A549 (cell line): Measurements from ENCODE around the gene HRC. TPM values are rescaled to one million over a fixed set of nuclear protein-coding genes. Genes with fewer than 3 reads are reported as not detected.

ENCODE experiments used
- ATAC-seq, 2 experiments: fragments of 200-7000 bp in 1 of 2; fragments of >200 bp in 1 of 2; cut with Nextera tagmentation in 1 of 2; cut with Tn5 transposase in 1 of 2; 3 replicates each; pipeline versions ENCODE4 v1.8.0 to v1.9.1; 2018 to 2020; ENCODE audit warnings: mild to moderate bottlenecking in 1 of 2, moderate library complexity in 1 of 2
- CTCF ChIA-PET: fragments of 300-600 bp; sonication (Branson Sonifier 250); formaldehyde crosslinking; extraction: SDS; loops from one replicate; lab custom pipeline; 2021; ENCODE audit warnings: antibody characterized with exemption, inconsistent platforms; lab: Yijun Ruan, JAX
- POLR2A ChIA-PET: fragments of 350-600 bp; formaldehyde crosslinking; extraction: SDS; loops from one replicate; lab custom pipeline; 2021; ENCODE audit warnings: antibody characterized with exemption, inconsistent platforms; lab: Yijun Ruan, JAX
- DNase-seq, 2 experiments: peaks; one replicate each; pipeline versions ENCODE4 v3.0.0 to v3.0.0-alpha.2; 2011 to 2016; ENCODE audit warnings: low read depth in 1 of 2, low spot score in 1 of 2
- FAIRE-seq: peaks from 2 replicates; lab custom pipeline; 2011; peaks lifted over from hg19 to GRCh38; lab: Jason Lieb, UNC
- H3K27ac ChIP-seq, 2 experiments: fragments of >200 bp; sonication (Bioruptor Twin); formaldehyde crosslinking; 3 replicates each; pipeline ENCODE4 v1.5.1; 2016 to 2017
- H3K4me1 ChIP-seq: fragments of >200 bp; sonication (Bioruptor Twin); formaldehyde crosslinking; 3 replicates; pipeline ENCODE4 v1.6.1; 2016
- H3K4me2 ChIP-seq: fragments of >200 bp; sonication (Bioruptor Twin); formaldehyde crosslinking; 3 replicates; pipeline ENCODE4 v1.6.1; 2016
- H3K4me3 ChIP-seq: fragments of >200 bp; sonication (Bioruptor Twin); formaldehyde crosslinking; 3 replicates; pipeline ENCODE4 v1.5.1; 2016
- H3K9me3 ChIP-seq: fragments of >200 bp; sonication (Bioruptor Twin); formaldehyde crosslinking; 3 replicates; pipeline ENCODE4 v1.6.1; 2016
- BHLHE40 ChIP-seq: IDR thresholded peaks from 2 replicates; pipeline ENCODE4 v1.6.1; 2012; ENCODE audit warnings: low read depth, low read length, inconsistent platforms
- CBX8 ChIP-seq: fragments of 200-600 bp; sonication (generic); IDR thresholded peaks from 2 replicates; pipeline ENCODE4 v1.6.1; 2016
- CHD2 ChIP-seq: fragments of 150-350 bp; IDR thresholded peaks from 2 replicates; pipeline ENCODE4 v1.6.1; 2014; ENCODE audit warnings: low read length; ENCODE audit not compliant: partially characterized antibody
- EHF ChIP-seq: fragments of 250-450 bp; sonication (Bioruptor Pico); IDR thresholded peaks from 2 replicates; pipeline ENCODE4 v1.5.0; 2020; ENCODE audit warnings: mild to moderate bottlenecking
- EHMT2 ChIP-seq: fragments of 200-600 bp; sonication (generic); IDR thresholded peaks from 2 replicates; pipeline ENCODE4 v1.6.1; 2016; ENCODE audit warnings: antibody characterized with exemption, low read depth, mild to moderate bottlenecking, moderate library complexity
- ELK1 ChIP-seq: fragments of 150-350 bp; IDR thresholded peaks from 2 replicates; pipeline ENCODE4 v1.6.1; 2014; ENCODE audit warnings: low read depth, mild to moderate bottlenecking, low read length
- ESRRA ChIP-seq: fragments of 150-350 bp; IDR thresholded peaks from 2 replicates; pipeline ENCODE4 v1.6.1; 2014; ENCODE audit warnings: mild to moderate bottlenecking, low read length, borderline replicate concordance
- FOSB ChIP-seq: fragments of 250-450 bp; sonication (Bioruptor Pico); IDR thresholded peaks from 2 replicates; pipeline ENCODE4 v1.5.0; 2020; ENCODE audit warnings: mild to moderate bottlenecking, moderate library complexity
- FOSL2 ChIP-seq, 2 experiments: fragments of 450-650 bp in 1 of 2; fragments of >200 bp in 1 of 2; sonication (Bioruptor Twin) in 1 of 2; formaldehyde crosslinking; IDR thresholded peaks; 2 replicates each; pipeline versions ENCODE4 v1.5.0 to v1.6.1; 2016 to 2020; ENCODE audit warnings: mild to moderate bottlenecking in 1 of 2, moderate library complexity in 1 of 2
- HEYL ChIP-seq: fragments of 250-450 bp; sonication (Bioruptor Pico); IDR thresholded peaks from 2 replicates; pipeline ENCODE4 v1.8.0; 2021; ENCODE audit warnings: mild to moderate bottlenecking, moderate library complexity
- HOXB5 ChIP-seq: fragments of 250-450 bp; sonication (Bioruptor Pico); IDR thresholded peaks from 2 replicates; pipeline ENCODE4 v1.5.0; 2020; ENCODE audit warnings: mild to moderate bottlenecking, moderate library complexity
- NFE2L2 ChIP-seq: fragments of 150-350 bp; conservative IDR thresholded peaks from 2 replicates; pipeline ENCODE4 v1.6.1; 2014; ENCODE audit warnings: low read length
- PBX3 ChIP-seq: IDR thresholded peaks from 2 replicates; pipeline ENCODE4 v1.6.1; 2012
- POLR2AphosphoS2 ChIP-seq: conservative IDR thresholded peaks from 2 replicates; pipeline ENCODE4 v1.6.1; 2012; ENCODE audit warnings: low read length, improper control_type of control experiment, inconsistent platforms
- RFX5 ChIP-seq: fragments of 450-650 bp; IDR thresholded peaks from 2 replicates; pipeline ENCODE4 v1.7.1; 2014; ENCODE audit warnings: antibody characterized with exemption, mild to moderate bottlenecking, moderate library complexity
- RNF2 ChIP-seq: fragments of 200-600 bp; sonication (generic); IDR thresholded peaks from 2 replicates; pipeline ENCODE4 v1.6.1; 2016; ENCODE audit warnings: low read depth, mild to moderate bottlenecking, antibody characterized with exemption, moderate library complexity, borderline replicate concordance
- SREBF2 ChIP-seq: fragments of 450-650 bp; IDR thresholded peaks from 2 replicates; pipeline ENCODE4 v1.6.1; 2014; ENCODE audit warnings: mild to moderate bottlenecking, moderate library complexity
- TFCP2L1 ChIP-seq: fragments of 250-450 bp; sonication (Bioruptor Pico); IDR thresholded peaks from 2 replicates; pipeline ENCODE4 v1.5.0; 2021; ENCODE audit warnings: mild to moderate bottlenecking
- ZNF302 ChIP-seq: fragments of 250-450 bp; sonication (Bioruptor Pico); IDR thresholded peaks from 2 replicates; pipeline ENCODE4 v1.9.0; 2021; ENCODE audit warnings: inconsistent platforms, mild to moderate bottlenecking, moderate library complexity
- ZSCAN20 ChIP-seq: fragments of 250-450 bp; sonication (Bioruptor Pico); IDR thresholded peaks from 2 replicates; pipeline ENCODE4 v1.8.0; 2022; ENCODE audit warnings: mild to moderate bottlenecking, moderate library complexity
- WGBS: methylation state at CpG from one replicate; pipeline ENCODE4 v1.1.6; 2017; ENCODE audit errors: missing lambda C conversion rate; 5-methylcytosine and 5-hydroxymethylcytosine counted together
- polyA plus RNA-seq, 4 experiments: library from polyadenylated mRNA; depleted of rRNA in 3 of 4; stranded (reverse); fragments of >200 nt; fragmentation: RNase III in 1 of 4; extraction: RNeasy Plus Mini Kit Qiagen cat#74134 plus additional on column Dnase treatment in 1 of 4; gene quantifications; 2 replicates in 3 of 4; 3 replicates in 1 of 4; pipeline ENCODE4 v1.2.3, GENCODE V29; 2011 to 2017
- TF ChIP-seq, protein P1 (sequence below): fragments of 200-600 bp; sonication (generic); IDR thresholded peaks from 2 replicates; pipeline ENCODE4 v1.6.1; 2016; ENCODE audit warnings: antibody characterized with exemption, mild to moderate bottlenecking, moderate library complexity

HRC gene
- polyA plus RNA-seq, 2 of the 4 experiments (the other 2 are of a cell fraction) = 0.04 TPM

GRCh38 chr19:49140951-49141350 lies 14.2 kb downstream of the HRC start (continued):
- TF ChIP-seq EHMT2 (no peak), CBX8 (no peak), PBX3 (no peak)

DNA sequence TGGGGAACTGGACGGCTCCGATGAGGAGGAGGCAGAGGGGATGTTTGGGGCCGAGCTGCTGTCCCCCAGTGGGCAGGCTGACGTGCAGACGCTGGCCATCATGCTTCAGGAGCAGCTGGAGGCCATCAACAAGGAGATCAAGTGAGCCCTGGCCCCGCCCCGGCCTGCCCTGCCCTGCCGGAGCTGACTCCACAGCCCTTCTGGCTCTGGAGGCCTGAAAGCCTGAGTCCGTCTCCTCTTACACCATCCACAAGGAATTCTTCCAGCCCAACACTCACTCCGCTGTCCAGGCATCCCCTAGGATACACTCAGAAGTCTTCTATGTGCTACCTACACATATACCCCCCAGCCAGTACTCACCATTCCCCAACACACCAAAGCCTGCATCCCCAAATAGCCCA lies 18.4 kb downstream of the HRC start:
- ATAC-seq (no peak), DNase-seq (no peak), FAIRE-seq (no peak)
- H3K9me3 ChIP-seq = no peaks in the 10 kb centered on the region
- ChIA-PET POLR2A (no interaction called here), CTCF (interaction anchor here (1.3 to 21.0 kb wide), 6 partner anchors 9 to 137 kb away, joined by 3 to 298 read pairs (median 14); partner anchors contain the start of gene LIN7B)
- WGBS = 91% methylated on average over 10 of the region's 10 CpGs
- no peak overlapping the region for H3K4me2 ChIP-seq
- TF ChIP-seq RFX5 (no peak), PBX3 (no peak)
- no peak overlapping the region for H3K4me3 ChIP-seq
- no peaks in the 10 kb centered on the region for H3K4me1 ChIP-seq
- H3K27ac ChIP-seq = no peak overlapping the region

- ATAC-seq (no peak; a peak in 1 of 6 replicates), FAIRE-seq (no peak), DNase-seq (no peak)
- CTCF ChIA-PET = interaction anchor here (0.8 to 21.0 kb wide), 12 partner anchors 10 to 142 kb away, joined by 3 to 298 read pairs (median 6); partner anchors contain the start of genes GYS1, LIN7B and RUVBL2
- Histone ChIP-seq H3K4me2 (no peak overlapping the region), H3K4me3 (no peak overlapping the region), H3K27ac (0 out of 6 replicates have a peak overlapping the region, but pooled peaks of 1 of the 2 experiments have one; percentile 12), H3K9me3 (no peaks in the 10 kb centered on the region), H3K4me1 (no peaks in the 10 kb centered on the region)
- TF ChIP-seq NFE2L2 (no peak), HOXB5 (CRISPR knock-in tag) (no peak), ZNF302 (CRISPR knock-in tag) (no peak), ZSCAN20 (CRISPR knock-in tag) (no peak), CHD2 (no peak), POLR2AphosphoS2 (no peak), TFCP2L1 (CRISPR knock-in tag) (no peak)
- WGBS = 82% methylated on average over 5 of the region's 5 CpGs
- POLR2A ChIA-PET = no interaction called here
Observed at GRCh38 chr19:49135686-49136085, 19.5 kb downstream of the HRC start.

DNA sequence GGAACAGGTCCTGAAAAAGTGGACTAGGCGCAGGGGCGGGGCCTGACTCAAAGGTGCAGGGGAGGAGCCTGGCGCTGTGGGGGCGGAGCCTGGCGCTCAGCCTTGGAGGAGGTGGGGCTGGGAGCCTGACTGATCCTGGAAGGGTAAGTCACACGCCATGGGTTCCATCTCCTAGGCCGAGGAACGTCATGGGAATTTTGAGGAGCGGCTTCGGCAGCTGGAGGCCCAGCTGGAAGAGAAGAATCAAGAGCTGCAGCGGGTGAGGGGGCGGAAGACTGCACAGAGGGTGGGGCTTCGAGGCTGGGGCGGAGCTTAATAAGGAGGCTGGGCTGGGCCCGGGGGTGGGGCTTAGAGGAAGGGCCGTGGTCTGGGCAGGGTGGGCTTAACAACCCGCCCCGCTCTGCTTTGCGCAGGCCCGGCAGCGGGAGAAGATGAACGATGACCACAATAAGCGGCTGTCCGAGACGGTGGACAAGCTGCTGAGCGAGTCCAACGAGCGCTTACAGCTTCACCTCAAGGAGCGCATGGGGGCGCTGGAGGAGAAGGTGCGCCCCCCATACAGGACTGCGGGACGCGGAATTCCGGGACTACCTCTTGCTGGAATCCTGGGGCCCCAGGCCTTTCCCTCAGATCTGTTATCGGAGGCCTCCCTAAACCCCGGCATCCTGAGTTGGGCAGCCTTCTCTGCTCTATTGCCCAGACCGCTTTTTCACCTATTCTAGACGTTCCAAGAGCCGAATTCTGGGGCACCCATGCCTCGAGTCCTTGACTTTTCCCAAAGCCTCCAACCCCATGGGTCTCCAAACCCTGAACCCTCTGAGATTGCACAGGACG lies 21.4 kb downstream of the HRC start:
- H3K4me2 ChIP-seq = peak overlapping the region; percentile 53
- 69% methylated on average over 41 of the region's 42 CpGs for WGBS
- peak overlapping the region; percentile 17 for H3K4me3 ChIP-seq
- DNase-seq (peak; percentile 72 to 73), FAIRE-seq (no peak), ATAC-seq (peak; percentile 58 to 76)
- no peaks in the 10 kb centered on the region for H3K4me1 ChIP-seq
- H3K9me3 ChIP-seq = no peaks in the 10 kb centered on the region
- POLR2A ChIA-PET = no interaction called here
- H3K27ac ChIP-seq = peak overlapping the region; percentile 6 to 54; a peak in 3 of 6 replicates
- CTCF ChIA-PET = interaction anchor here (0.9 to 21.0 kb wide), 10 partner anchors 11 to 134 kb away, joined by 3 to 298 read pairs (median 6); partner anchors contain the start of gene LIN7B
- TF ChIP-seq CBX8 = no peak
- TF ChIP-seq, protein P1, sequence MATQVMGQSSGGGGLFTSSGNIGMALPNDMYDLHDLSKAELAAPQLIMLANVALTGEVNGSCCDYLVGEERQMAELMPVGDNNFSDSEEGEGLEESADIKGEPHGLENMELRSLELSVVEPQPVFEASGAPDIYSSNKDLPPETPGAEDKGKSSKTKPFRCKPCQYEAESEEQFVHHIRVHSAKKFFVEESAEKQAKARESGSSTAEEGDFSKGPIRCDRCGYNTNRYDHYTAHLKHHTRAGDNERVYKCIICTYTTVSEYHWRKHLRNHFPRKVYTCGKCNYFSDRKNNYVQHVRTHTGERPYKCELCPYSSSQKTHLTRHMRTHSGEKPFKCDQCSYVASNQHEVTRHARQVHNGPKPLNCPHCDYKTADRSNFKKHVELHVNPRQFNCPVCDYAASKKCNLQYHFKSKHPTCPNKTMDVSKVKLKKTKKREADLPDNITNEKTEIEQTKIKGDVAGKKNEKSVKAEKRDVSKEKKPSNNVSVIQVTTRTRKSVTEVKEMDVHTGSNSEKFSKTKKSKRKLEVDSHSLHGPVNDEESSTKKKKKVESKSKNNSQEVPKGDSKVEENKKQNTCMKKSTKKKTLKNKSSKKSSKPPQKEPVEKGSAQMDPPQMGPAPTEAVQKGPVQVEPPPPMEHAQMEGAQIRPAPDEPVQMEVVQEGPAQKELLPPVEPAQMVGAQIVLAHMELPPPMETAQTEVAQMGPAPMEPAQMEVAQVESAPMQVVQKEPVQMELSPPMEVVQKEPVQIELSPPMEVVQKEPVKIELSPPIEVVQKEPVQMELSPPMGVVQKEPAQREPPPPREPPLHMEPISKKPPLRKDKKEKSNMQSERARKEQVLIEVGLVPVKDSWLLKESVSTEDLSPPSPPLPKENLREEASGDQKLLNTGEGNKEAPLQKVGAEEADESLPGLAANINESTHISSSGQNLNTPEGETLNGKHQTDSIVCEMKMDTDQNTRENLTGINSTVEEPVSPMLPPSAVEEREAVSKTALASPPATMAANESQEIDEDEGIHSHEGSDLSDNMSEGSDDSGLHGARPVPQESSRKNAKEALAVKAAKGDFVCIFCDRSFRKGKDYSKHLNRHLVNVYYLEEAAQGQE = no peak
- TF ChIP-seq FOSB (CRISPR knock-in tag) = no peak
- no peak for TF ChIP-seq BHLHE40
- no peak for TF ChIP-seq ELK1
- TF ChIP-seq PBX3 = no peak
- TF ChIP-seq HOXB5 (CRISPR knock-in tag) = no peak
- TF ChIP-seq SREBF2 = no peak
- TF ChIP-seq RNF2 = no peak
- no peak for TF ChIP-seq HEYL (CRISPR knock-in tag)
- TF ChIP-seq ESRRA = no peak
- no peak for TF ChIP-seq FOSL2 (IDR thresholded peaks at IDR 0.05)
- no peak for TF ChIP-seq FOSL2 (CRISPR knock-in tag; IDR thresholded peaks at IDR 0.05)
- TF ChIP-seq EHF (CRISPR knock-in tag) = no peak
